LNCaP clone FGC (cell line): ENCODE data around the gene ROCK1.

Source experiments
- DNase-seq: peaks from one replicate; pipeline ENCODE4 v3.0.0-alpha.2; 2011; ENCODE audit warnings: low read depth
- H3K4me3 ChIP-seq: 2 replicates; pipeline ENCODE4 v1.5.1; 2011; ENCODE audit warnings: mild to moderate bottlenecking, low read depth, low read length, control low read depth
- CTCF ChIP-seq: IDR thresholded peaks from 2 replicates; pipeline ENCODE4 v1.5.1; 2012; ENCODE audit warnings: mild to moderate bottlenecking; ENCODE audit not compliant: control insufficient read depth, insufficient read depth; ENCODE audit errors: extremely low read depth

ROCK1 gene

GRCh38 chr18:21132398-21132918, 20.8 kb upstream of the ROCK1 start:
- DNase-seq, result no peak
- no peak overlapping the region for H3K4me3 ChIP-seq
- no peak for TF ChIP-seq CTCF

- TF ChIP-seq CTCF, result no peak
- no peak for DNase-seq
- no peak overlapping the region for H3K4me3 ChIP-seq
Observed at GRCh38 chr18:21131698-21132227, 20.1 kb upstream of the ROCK1 start.

- H3K4me3 ChIP-seq, result no peak overlapping the region
- no peak for TF ChIP-seq CTCF
- no peak for DNase-seq
Observed at GRCh38 chr18:21129566-21130216, 18.1 kb upstream of the ROCK1 start.

- no peak for TF ChIP-seq CTCF
- no peak overlapping the region for H3K4me3 ChIP-seq
- DNase-seq, result no peak
Observed at GRCh38 chr18:21123290-21123926, 11.8 kb upstream of the ROCK1 start.

GRCh38 chr18:21118806-21119205, 7.2 kb upstream of the ROCK1 start:
- TF ChIP-seq CTCF, result no peak

GRCh38 chr18:21117409-21118131, 6.0 kb upstream of the ROCK1 start:
- no peak for DNase-seq

More at GRCh38 chr18:21118806-21119205, 7.2 kb upstream of the ROCK1 start:
- no peak for DNase-seq
- H3K4me3 ChIP-seq, result no peak overlapping the region

More at GRCh38 chr18:21117409-21118131, 6.0 kb upstream of the ROCK1 start:
- H3K4me3 ChIP-seq, result no peak overlapping the region
- TF ChIP-seq CTCF, result no peak
